ENCODE measurements around the gene DLL1.

DNA sequence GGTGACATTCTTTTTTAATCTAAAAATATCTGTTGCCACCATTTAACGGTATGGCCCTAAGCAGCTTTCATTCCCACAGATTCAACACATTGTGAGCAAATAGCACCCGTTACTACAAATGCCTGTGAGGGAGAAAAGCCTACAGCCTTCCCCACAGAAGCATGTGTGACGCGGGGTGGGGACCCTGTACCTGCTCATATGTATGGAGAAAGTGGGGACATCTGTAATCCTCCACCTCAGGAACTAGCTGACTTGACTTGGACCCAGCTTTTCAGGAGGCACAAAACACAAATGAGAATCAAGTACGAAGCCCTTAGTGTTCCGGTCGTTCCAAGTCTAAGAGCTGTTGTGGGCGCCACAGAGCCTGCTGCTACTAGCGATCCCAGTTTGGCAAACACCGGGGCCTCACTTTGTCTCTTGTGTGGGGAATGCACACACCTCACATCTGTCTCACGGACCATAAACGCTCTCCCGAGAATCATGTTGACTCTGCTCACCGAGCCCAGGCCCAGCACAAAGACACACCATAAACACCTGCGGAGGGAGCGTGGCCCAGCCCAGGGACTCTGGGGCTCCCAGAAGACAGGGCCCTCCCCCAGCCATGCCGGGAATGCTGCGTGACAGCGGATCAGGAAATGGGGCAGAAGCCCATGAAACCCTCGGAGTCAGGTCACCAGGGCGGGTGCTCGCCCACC is 21.6 kb downstream of the DLL1 start:
- no peak for TF ChIP-seq CTCF (IDR thresholded peaks at IDR 0.05; ENCODE audit: low read depth, low read length)
- TF ChIP-seq EZH2phosphoT487 (IDR thresholded peaks at IDR 0.05; ENCODE audit: low read depth), result no peak

All from OCI-LY3 (cell line).